Mucosa of stomach (tissue), 1 donor: ENCODE results near the gene FXN.
"Not testable (repeated sequence)": the region's sequence is repeated elsewhere in the genome, so short reads cannot be mapped to it uniquely, and the experiment has no call there.

Experiments used
- H3K27me3 ChIP-seq: one replicate; pipeline ENCODE4 v1.7.0; 2013; ENCODE audit warnings: mild to moderate bottlenecking, low read length; ENCODE audit not compliant: control insufficient read depth, insufficient read depth
- H3K36me3 ChIP-seq: one replicate; pipeline ENCODE4 v1.7.0; 2013; ENCODE audit warnings: low read length; ENCODE audit not compliant: control insufficient read depth, insufficient read depth
- H3K4me1 ChIP-seq: one replicate; pipeline ENCODE4 v1.7.0; 2013; ENCODE audit warnings: mild to moderate bottlenecking, low read length; ENCODE audit not compliant: control insufficient read depth, insufficient read depth
- H3K4me3 ChIP-seq: one replicate; pipeline ENCODE4 v1.7.0; 2013; ENCODE audit warnings: low read length
- H3K9ac ChIP-seq: one replicate; pipeline ENCODE4 v1.7.0; 2013; ENCODE audit warnings: mild to moderate bottlenecking, low read length, moderate library complexity
- H3K9me3 ChIP-seq: one replicate; pipeline ENCODE4 v1.7.0; 2013; ENCODE audit warnings: mild to moderate bottlenecking, low read length, moderate library complexity; ENCODE audit not compliant: control insufficient read depth
- donor health status: Pancreatic carcinoma.

Gene FXN

DNA sequence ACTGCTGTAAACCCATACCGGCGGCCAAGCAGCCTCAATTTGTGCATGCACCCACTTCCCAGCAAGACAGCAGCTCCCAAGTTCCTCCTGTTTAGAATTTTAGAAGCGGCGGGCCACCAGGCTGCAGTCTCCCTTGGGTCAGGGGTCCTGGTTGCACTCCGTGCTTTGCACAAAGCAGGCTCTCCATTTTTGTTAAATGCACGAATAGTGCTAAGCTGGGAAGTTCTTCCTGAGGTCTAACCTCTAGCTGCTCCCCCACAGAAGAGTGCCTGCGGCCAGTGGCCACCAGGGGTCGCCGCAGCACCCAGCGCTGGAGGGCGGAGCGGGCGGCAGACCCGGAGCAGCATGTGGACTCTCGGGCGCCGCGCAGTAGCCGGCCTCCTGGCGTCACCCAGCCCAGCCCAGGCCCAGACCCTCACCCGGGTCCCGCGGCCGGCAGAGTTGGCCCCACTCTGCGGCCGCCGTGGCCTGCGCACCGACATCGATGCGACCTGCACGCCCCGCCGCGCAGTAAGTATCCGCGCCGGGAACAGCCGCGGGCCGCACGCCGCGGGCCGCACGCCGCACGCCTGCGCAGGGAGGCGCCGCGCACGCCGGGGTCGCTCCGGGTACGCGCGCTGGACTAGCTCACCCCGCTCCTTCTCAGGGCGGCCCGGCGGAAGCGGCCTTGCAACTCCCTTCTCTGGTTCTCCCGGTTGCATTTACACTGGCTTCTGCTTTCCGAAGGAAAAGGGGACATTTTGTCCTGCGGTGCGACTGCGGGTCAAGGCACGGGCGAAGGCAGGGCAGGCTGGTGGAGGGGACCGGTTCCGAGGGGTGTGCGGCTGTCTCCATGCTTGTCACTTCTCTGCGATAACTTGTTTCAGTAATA, at the start of gene FXN:
Gene FXN, plus strand, starts transcription at position 315 of the 871 bp plus-strand sequence. Its CDS starts 31 bp downstream, at position 346.
- H3K27me3 ChIP-seq: no peaks in the 10 kb centered on the region
- no peaks in the 10 kb centered on the region for H3K9me3 ChIP-seq
- no peaks in the 10 kb centered on the region for H3K36me3 ChIP-seq
- peak within 1 kb of the TSS; percentile 76 for H3K9ac ChIP-seq
- H3K4me3 ChIP-seq: peak within 1 kb of the TSS; percentile 60
- H3K4me1 ChIP-seq: peaks cover 12% of the 10 kb centered on the region

DNA sequence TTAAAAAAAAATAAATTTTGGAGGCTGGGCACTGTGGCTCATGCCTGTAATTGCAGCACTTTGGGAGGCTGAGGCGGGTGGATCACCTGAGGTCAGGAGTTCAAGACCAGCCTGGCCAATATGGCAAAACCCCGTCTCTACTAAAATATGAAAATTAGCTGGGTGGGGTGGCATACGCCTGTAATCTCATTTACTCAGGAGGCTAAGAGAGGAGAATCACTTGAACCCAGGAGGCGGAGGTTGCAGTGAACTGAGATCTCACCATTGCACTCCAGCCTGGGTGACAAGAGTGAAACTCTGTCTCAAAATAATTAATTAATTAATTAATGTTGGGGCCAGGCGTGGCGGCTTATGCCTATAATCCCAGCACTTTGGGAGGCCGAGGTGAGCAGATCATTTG, 48.6 kb upstream of the FXN start:
- H3K4me3 ChIP-seq, H3K9me3 ChIP-seq, H3K36me3 ChIP-seq, H3K9ac ChIP-seq, H3K4me1 ChIP-seq, H3K27me3 ChIP-seq: not testable (repeated sequence)

DNA sequence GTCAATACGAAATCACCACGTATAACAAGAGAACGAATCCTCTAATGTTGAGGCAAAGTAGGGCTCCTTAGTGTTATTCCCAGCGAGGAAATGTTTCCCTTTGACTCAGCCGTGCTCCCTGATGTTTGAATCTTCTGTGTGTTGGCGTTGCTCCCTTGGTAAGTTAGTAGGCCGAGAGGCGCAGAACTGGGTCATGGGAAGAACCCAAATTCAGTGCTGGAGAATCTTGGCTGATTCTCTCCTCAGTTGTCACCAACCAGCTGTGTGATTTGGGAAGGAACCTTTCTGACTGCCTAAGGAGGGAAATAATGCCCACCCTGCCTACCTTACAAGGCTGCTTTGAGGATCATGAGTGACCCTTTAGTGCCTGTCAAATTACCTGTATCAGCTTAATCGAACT, 44.1 kb upstream of the FXN start:
- Histone ChIP-seq H3K27me3 (no peaks in the 10 kb centered on the region), H3K4me3 (no peak overlapping the region), H3K9me3 (no peaks in the 10 kb centered on the region), H3K36me3 (peaks cover 7% of the 10 kb centered on the region), H3K4me1 (no peaks in the 10 kb centered on the region), H3K9ac (no peak overlapping the region)

DNA sequence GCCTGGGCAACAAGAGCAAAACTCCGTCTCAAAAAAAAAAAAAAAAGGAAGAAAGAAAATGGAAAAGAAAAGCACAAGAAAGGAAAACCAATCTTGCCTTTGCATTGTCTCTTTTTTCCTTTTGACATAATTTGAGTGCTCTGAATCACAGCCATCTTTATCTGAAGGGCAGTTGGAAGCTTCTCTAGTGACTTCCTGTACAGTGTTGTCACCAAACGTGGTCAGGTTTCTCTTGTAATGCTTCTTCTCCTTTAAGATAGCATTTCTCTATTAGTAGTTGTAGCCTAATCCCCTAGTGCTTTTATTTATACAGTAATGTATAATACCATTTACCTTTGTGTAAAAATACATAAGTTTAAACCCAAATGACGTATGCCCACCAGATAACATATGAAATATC, 39.8 kb upstream of the FXN start:
- no peaks in the 10 kb centered on the region for H3K27me3 ChIP-seq
- H3K9me3 ChIP-seq: no peaks in the 10 kb centered on the region
- H3K4me3 ChIP-seq: no peak overlapping the region
- peaks cover 7% of the 10 kb centered on the region for H3K36me3 ChIP-seq
- H3K9ac ChIP-seq: no peak overlapping the region
- no peaks in the 10 kb centered on the region for H3K4me1 ChIP-seq

DNA sequence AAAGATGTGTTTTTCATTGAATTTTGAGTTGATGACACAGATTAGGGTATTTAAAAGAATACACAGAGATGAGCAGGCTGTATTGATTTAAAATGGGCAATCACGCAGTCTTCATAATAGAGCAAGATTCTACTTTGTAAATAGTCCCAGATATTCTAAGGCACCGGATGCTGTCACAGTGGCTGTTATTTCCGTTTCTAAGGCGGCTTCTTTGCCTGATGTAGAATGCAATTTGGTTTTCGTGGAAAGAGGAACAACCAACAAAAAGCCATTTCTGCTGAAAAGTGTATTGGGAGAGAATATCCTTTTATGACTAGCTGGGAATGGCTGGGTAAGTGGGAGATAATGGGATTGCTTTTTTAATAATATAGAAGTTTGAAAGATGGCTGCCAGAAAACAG, 39.1 kb upstream of the FXN start:
- Histone ChIP-seq H3K27me3 (no peaks in the 10 kb centered on the region), H3K9me3 (no peaks in the 10 kb centered on the region), H3K4me3 (no peak overlapping the region), H3K36me3 (peaks cover 2% of the 10 kb centered on the region), H3K4me1 (no peaks in the 10 kb centered on the region), H3K9ac (no peak overlapping the region)

DNA sequence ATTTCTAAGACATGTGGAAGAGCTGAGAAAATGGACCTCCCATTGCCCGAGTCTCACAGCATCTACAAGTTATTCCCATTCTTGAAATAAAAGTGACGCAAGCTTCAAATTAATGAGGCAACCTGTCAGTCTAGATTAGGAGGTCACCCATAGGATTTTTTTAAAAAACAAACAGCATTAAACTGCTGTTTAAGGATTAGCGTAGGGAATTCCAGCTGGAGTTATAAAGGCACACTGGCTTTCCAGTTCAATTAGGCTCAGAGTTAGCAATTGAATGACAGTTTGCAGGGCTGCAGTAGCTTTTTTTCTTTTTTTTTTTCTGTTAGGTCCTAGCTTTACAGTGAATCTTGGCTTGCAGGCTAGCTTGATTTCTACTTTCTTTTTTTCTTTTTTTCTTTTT, 37.9 kb upstream of the FXN start:
- Histone ChIP-seq H3K9me3 (no peaks in the 10 kb centered on the region), H3K4me1 (no peaks in the 10 kb centered on the region), H3K9ac (no peak overlapping the region), H3K36me3 (no peaks in the 10 kb centered on the region), H3K27me3 (no peaks in the 10 kb centered on the region), H3K4me3 (no peak overlapping the region)

DNA sequence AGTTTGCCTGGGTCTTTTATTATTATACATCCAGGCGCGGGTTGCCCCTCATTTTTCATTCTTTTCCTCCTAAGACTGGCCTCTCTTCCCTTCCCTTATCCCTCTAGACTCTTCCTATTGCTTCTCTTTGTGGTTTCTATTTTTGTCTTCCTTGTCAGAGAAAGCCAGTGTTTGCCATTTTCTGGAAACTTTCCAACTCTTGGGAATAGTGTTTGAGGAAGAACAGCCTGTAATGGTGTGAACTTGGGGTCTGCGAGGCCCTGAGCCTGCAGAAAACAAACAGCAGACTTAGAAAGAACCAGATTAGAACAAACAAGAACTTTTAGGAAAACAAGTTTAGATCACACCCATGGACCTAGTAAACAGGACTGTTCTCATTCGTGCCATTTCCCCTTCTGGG, 37.2 kb upstream of the FXN start:
- H3K36me3 ChIP-seq: no peaks in the 10 kb centered on the region
- no peaks in the 10 kb centered on the region for H3K4me1 ChIP-seq
- no peaks in the 10 kb centered on the region for H3K27me3 ChIP-seq
- no peaks in the 10 kb centered on the region for H3K9me3 ChIP-seq
- H3K9ac ChIP-seq: no peak overlapping the region
- H3K4me3 ChIP-seq: no peak overlapping the region

DNA sequence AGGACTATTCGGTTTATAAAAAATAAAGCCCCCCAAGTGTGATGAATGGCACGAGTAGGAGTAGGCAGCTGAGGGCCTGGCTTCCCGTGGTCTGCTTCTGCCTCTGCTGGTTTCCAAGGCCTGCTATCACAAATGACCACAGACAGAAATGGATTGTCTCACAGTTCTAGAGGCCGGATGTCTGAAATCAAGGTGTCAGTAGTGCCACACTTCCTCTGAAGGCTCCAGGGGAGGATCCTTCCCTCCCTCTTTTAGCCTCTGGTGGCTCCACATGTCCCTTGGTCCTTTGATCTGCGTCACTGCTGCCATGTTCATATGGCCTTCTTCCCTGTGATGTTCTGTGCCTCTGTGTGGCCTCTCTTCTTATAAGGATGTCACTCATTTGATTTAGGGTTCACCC, 36.7 kb upstream of the FXN start:
- Histone ChIP-seq H3K4me1 (no peaks in the 10 kb centered on the region), H3K9me3 (no peaks in the 10 kb centered on the region), H3K4me3 (no peak overlapping the region), H3K36me3 (no peaks in the 10 kb centered on the region), H3K9ac (no peak overlapping the region), H3K27me3 (no peaks in the 10 kb centered on the region)

DNA sequence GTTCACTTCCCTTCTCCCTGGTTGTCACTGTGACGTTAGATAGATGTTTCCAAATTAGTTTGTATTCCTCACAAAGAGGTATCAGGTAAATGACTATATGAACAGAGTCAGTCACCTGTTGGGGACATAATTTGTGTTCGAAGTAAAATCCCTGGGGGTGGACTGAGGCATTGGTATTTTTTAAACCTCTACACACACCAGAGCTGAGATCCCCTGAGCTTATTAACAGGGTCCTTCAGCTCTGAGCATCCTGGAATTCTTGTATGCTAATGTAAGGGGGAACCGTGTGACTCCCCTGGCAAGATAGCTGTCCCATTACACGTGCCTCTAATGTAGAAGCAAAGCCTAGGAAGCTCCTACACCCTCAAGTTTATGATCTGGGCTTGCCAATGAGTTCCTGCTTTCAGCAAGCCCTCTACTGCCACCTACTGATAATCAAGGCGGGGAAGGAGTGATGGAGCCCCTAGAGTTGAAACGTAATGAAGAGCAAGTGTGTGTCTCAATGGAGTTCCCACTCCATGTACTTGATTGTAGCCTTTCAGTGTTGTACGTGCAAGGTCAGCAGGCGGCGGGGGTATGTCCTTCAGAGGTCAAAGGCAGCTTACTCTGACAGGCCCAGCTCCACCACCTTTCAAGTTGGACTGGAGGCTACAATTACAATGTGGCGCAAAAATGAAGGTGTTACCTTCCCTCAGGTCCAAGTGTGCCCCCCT, 36.0 kb upstream of the FXN start:
- Histone ChIP-seq H3K9ac (no peak overlapping the region), H3K36me3 (no peaks in the 10 kb centered on the region), H3K4me3 (no peak overlapping the region), H3K27me3 (no peaks in the 10 kb centered on the region), H3K4me1 (no peaks in the 10 kb centered on the region), H3K9me3 (no peaks in the 10 kb centered on the region)

DNA sequence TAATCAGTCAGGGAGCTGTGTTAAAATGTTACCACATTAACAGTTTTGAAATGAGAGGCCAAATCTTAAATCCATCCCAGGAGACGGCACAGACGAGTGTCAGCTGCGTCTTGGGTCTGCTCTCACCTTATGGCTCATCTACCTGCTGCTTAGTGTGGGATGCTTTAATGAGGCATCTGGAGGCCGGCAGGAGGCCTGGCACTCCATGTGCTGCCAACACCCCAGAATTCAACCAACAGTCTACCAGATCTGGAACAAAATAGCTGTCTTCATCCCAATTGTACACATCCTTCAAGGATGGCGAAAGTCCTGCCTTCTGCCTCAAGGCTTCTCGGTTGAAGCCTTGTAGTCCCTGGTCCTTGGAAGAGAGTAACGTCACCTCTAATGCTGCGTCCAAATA, 33.6 kb upstream of the FXN start:
- Histone ChIP-seq H3K27me3 (no peaks in the 10 kb centered on the region), H3K36me3 (no peaks in the 10 kb centered on the region), H3K9ac (no peak overlapping the region), H3K4me1 (no peaks in the 10 kb centered on the region), H3K4me3 (no peak overlapping the region), H3K9me3 (no peaks in the 10 kb centered on the region)

DNA sequence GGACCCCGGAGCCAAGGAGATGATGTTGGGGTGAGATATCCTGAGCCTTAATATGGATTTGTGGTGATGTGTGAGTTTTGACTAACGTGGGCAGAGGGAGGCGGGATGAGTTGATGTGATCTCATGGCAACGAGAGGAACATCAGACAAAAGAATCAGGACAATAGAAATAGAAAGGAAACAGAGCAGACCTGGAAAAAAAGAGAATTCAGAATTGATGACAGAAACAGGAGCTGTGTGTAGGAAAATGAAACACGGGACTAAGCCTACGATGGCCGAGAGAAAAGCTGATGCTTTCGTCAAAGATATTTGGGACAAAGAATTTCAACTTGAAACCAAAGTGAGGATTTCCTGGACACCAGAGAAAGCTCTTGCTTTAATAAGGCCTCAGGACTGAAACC, 32.5 kb upstream of the FXN start:
- Histone ChIP-seq H3K9ac (no peak overlapping the region), H3K4me3 (no peak overlapping the region), H3K36me3 (no peaks in the 10 kb centered on the region), H3K27me3 (no peaks in the 10 kb centered on the region), H3K4me1 (no peaks in the 10 kb centered on the region), H3K9me3 (no peaks in the 10 kb centered on the region)

DNA sequence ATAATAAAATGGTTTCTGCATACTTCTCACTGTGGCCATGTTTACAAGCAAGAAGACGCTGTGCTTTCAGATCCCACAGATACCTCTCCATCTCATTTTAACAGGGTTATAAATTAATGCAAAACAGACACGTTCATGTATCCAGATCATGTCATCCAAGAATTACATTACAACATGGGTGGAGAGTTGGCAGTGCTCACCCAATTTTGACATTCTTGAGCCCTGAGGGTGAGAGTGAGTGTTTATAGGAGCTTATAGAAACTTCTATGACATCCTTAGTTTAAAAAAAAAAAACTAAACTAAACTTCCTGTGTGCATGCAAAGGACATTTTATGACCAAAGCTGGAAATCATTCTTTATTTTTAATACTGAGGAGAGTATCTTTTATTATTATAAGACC, 30.7 kb upstream of the FXN start:
- H3K4me1 ChIP-seq: no peaks in the 10 kb centered on the region
- no peak overlapping the region for H3K9ac ChIP-seq
- H3K9me3 ChIP-seq: no peaks in the 10 kb centered on the region
- no peak overlapping the region for H3K4me3 ChIP-seq
- H3K36me3 ChIP-seq: no peaks in the 10 kb centered on the region
- no peaks in the 10 kb centered on the region for H3K27me3 ChIP-seq
